Stomach (tissue), 9 donors: Measurements from ENCODE around the gene AGER. TPM values are rescaled to one million over a fixed set of nuclear protein-coding genes. Genes with fewer than 3 reads are reported as not detected.
A peak's percentile ranks its signal among the peaks of the same experiment; 100 is the strongest.

Experiments used
- DNase-seq, 2 donors: peaks; one replicate each; pipeline versions ENCODE4 v3.0.0 to v3.0.0-alpha.2; 2013 to 2019
- H3K27ac ChIP-seq, 5 donors: fragments of 200-600 bp in 4 of 5; sonication (generic) in 4 of 5; one replicate each; pipeline ENCODE4 v1.5.1; 2013 to 2019; ENCODE audit warnings: mild to moderate bottlenecking in 1 of 5, moderate library complexity in 1 of 5
- H3K27me3 ChIP-seq, 3 donors: fragments of 200-600 bp; sonication (generic); one replicate each; pipeline ENCODE4 v1.5.1; 2017 to 2019; ENCODE audit warnings: mixed run types in 1 of 3
- H3K36me3 ChIP-seq, 4 donors: fragments of 200-600 bp; sonication (generic); 1 replicate in 3 of 4; 2 replicates in 1 of 4; pipeline ENCODE4 v1.5.1; 2016 to 2019
- H3K4me1 ChIP-seq, 4 donors: fragments of 200-600 bp; sonication (generic); one replicate each; pipeline ENCODE4 v1.5.1; 2016 to 2019
- H3K4me3 ChIP-seq, 4 donors: fragments of 200-600 bp; sonication (generic) in 3 of 4; one replicate each; pipeline ENCODE4 v1.5.1; 2016 to 2019; ENCODE audit warnings: mild to moderate bottlenecking in 1 of 4
- H3K9me3 ChIP-seq, 4 donors: fragments of 200-600 bp; sonication (generic); one replicate each; pipeline ENCODE4 v1.5.1; 2016 to 2019
- CTCF ChIP-seq, 7 experiments: fragments of 450-650 bp in 4 of 7; fragments of 200-600 bp in 3 of 7; sonication (generic) in 3 of 7; IDR thresholded peaks; one replicate each; pipeline ENCODE4 v1.5.1; 2016 to 2019; ENCODE audit warnings: antibody characterized with exemption in 7 of 7, control low read depth in 2 of 7, mild to moderate bottlenecking in 1 of 7
- EP300 ChIP-seq: sonication (generic); formaldehyde crosslinking; IDR thresholded peaks from one replicate; pipeline ENCODE4 v1.6.1; 2017; ENCODE audit warnings: antibody characterized with exemption
- POLR2A ChIP-seq, 4 donors: fragments of 450-650 bp; IDR thresholded peaks; one replicate each; pipeline ENCODE4 v1.6.1; 2016; ENCODE audit warnings: antibody characterized with exemption in 4 of 4, control low read depth in 2 of 4, mild to moderate bottlenecking in 1 of 4, moderate library complexity in 1 of 4
- POLR2AphosphoS5 ChIP-seq, 3 donors: sonication (generic); formaldehyde crosslinking; IDR thresholded peaks; one replicate each; pipeline ENCODE4 v1.6.1; 2016; ENCODE audit warnings: antibody characterized with exemption in 3 of 3
- whole genome bisulfite sequencing, 5 donors: extraction: QIAGEN DNeasy Blood & Tissue Kit in 3 of 5; methylation state at CpG; one replicate each; pipeline versions ENCODE4 v1.1.5 to v1.1.7; 2013 to 2018; 5-methylcytosine and 5-hydroxymethylcytosine counted together
- intact Hi-C: fragments of 100-400 bp; cut with DNase I; formaldehyde crosslinking; loops from one replicate; pipeline ENCODE4 v1.15.1; 2023; ENCODE audit warnings: low total_unique reads
- polyA plus RNA-seq, 3 donors: library from polyadenylated mRNA; stranded (reverse); fragments of 200-250 nt; gene quantifications; one replicate each; pipeline ENCODE4 v1.2.3, GENCODE V29; 2013
- total RNA-seq, 5 donors: library from RNA; depleted of rRNA; stranded (reverse); fragments of >200 nt; gene quantifications; one replicate each; pipeline versions ENCODE4 v1.1.0 to v1.2.3, GENCODE V29; 2014 to 2016
- donor health status: healthy with polysubstance abuse.
- donor health status: Bipolar disorder and iron deficiency.
- donor health status: healthy.

AGER gene
- total and polyA plus RNA-seq, 8 donors = 0.87 to 35.6 (median 14.9) TPM

- intact Hi-C loops = no loop called here
- DNase-seq = peak; percentile 97 to 100
- TF ChIP-seq CTCF (IDR thresholded peaks at IDR 0.05) (no peak), POLR2AphosphoS5 (IDR thresholded peaks at IDR 0.05) (peak; percentile 22 to 74 (median 70)), EP300 (no peak), POLR2A (IDR thresholded peaks at IDR 0.05) (no peak)
- Histone ChIP-seq H3K27ac (peak within 1 kb of the TSS; percentile 91 to 100 (median 92)), H3K4me1 (peaks cover 52 to 87% (median 73%) of the 10 kb centered on the region in 4 donors), H3K27me3 (no peaks in the 10 kb centered on the region), H3K9me3 (no peaks in the 10 kb centered on the region), H3K4me3 (peak within 1 kb of the TSS; percentile 86 to 98 (median 88)), H3K36me3 (peaks cover 20 to 34% (median 33%) of the 10 kb centered on the region in 4 donors)
- 0 to 1% (median 0%) methylated on average over 29 to 33 of the region's 33 CpGs for WGBS, 5 donors
Observed at GRCh38 chr6:32177788-32178546, 6.1 kb downstream of the AGER start, which contains the start of gene RNF5. Gene RNF5, plus strand, starts transcription at chr6:32178405. Its CDS starts 107 bp downstream, at chr6:32178512.

GRCh38 chr6:32177183-32177787 is 6.8 kb downstream of the AGER start:
- no peaks in the 10 kb centered on the region for H3K9me3 ChIP-seq
- H3K36me3 ChIP-seq = peaks cover 20 to 27% (median 26%) of the 10 kb centered on the region in 4 donors
- H3K4me3 ChIP-seq = peak overlapping the region; percentile 86 to 98 (median 88)
- H3K27ac ChIP-seq = peak overlapping the region; percentile 91 to 100 (median 92)
- H3K4me1 ChIP-seq = peaks cover 58 to 87% (median 70%) of the 10 kb centered on the region in 4 donors
- intact Hi-C loops = no loop called here
- no peaks in the 10 kb centered on the region for H3K27me3 ChIP-seq
- WGBS, 5 donors = 0 to 1% (median 0%) methylated on average over 20 of the region's 20 CpGs
- peak; percentile 16 for TF ChIP-seq EP300
- TF ChIP-seq POLR2AphosphoS5 (IDR thresholded peaks at IDR 0.05) = peak in 2 of 3 donors; percentile 2 to 69
- TF ChIP-seq CTCF (IDR thresholded peaks at IDR 0.05) = no peak
- DNase-seq = no peak

GRCh38 chr6:32176476-32177182 is 7.4 kb downstream of the AGER start:
- peak overlapping the region; percentile 86 to 98 (median 88) for H3K4me3 ChIP-seq
- peaks cover 18 to 21% (median 20%) of the 10 kb centered on the region in 4 donors for H3K36me3 ChIP-seq
- H3K27ac ChIP-seq = peak overlapping the region; percentile 91 to 100 (median 92)
- intact Hi-C loops = no loop called here
- 16 to 32% (median 18%) methylated on average over 5 of the region's 5 CpGs for WGBS, 5 donors
- DNase-seq = no peak
- H3K4me1 ChIP-seq = peaks cover 51 to 81% (median 64%) of the 10 kb centered on the region in 4 donors
- no peaks in the 10 kb centered on the region for H3K27me3 ChIP-seq
- H3K9me3 ChIP-seq = no peaks in the 10 kb centered on the region
- TF ChIP-seq CTCF (IDR thresholded peaks at IDR 0.05) (no peak), POLR2AphosphoS5 (IDR thresholded peaks at IDR 0.05) (peak; percentile 8 to 29 (median 24))
